Fibroblast of lung (primary cell): Measurements from ENCODE around the gene ABHD6.

Experiments
- CTCF ChIP-seq, 2 donors: IDR thresholded peaks in 1 of 2; conservative IDR thresholded peaks in 1 of 2; 1 replicate in 1 of 2; 2 replicates in 1 of 2; pipeline ENCODE4 v1.5.1; 2011 to 2012; ENCODE audit warnings: low read length in 2 of 2, control low read depth in 1 of 2, inconsistent platforms in 1 of 2, low read depth in 1 of 2, mild to moderate bottlenecking in 1 of 2
- EZH2 ChIP-seq: IDR thresholded peaks from 2 replicates; pipeline ENCODE4 v1.5.1; 2012; ENCODE audit warnings: low read length, control low read depth, mild to moderate bottlenecking; ENCODE audit errors: missing control alignments

- TF ChIP-seq CTCF (conservative IDR thresholded peaks at IDR 0.05 in 1 of 2, IDR thresholded peaks at IDR 0.05 in 1 of 2; ENCODE audit: low read depth in 1 of 2, low read length in 2 of 2) (no peak), EZH2 (no peak)
Measured at GRCh38 chr3:58323529-58324390, 86.2 kb downstream of the ABHD6 start.
